Ammon's horn (tissue), 1 donor: ENCODE measurements around the gene TMEM59.
"Not testable (repeated sequence)": the region's sequence is repeated elsewhere in the genome, so short reads cannot be mapped to it uniquely, and the experiment has no call there.

Experiments
- DNase-seq: peaks from one replicate; pipeline ENCODE4 v3.0.0-alpha.2; 2016; ENCODE audit warnings: low spot score

The TMEM59 gene

DNA sequence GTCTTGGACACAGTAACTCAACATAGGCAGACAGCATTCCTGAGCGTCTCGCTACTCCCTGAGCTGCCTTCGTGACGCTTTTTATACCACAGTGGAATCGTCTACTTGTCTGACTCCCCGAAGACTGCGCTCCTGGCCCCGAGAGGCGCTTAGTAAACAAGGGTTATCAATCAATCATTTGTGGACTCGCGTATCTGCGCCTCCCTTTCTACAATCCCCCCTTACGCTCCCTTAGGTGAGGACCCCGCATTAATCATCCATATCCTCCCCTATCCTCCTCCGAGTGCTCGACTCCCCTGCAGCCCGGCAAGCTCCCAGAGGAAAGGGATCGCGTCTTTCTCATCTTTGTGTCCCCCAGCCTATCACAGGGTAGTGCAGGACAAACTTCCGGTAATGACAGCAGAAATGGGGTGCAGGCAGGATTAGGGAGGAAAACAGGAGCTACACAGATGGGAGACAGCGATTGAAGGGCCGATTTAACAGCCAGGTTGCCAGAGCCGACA is 522 bp downstream of the TMEM59 start:
- peak; percentile 70 for DNase-seq

DNA sequence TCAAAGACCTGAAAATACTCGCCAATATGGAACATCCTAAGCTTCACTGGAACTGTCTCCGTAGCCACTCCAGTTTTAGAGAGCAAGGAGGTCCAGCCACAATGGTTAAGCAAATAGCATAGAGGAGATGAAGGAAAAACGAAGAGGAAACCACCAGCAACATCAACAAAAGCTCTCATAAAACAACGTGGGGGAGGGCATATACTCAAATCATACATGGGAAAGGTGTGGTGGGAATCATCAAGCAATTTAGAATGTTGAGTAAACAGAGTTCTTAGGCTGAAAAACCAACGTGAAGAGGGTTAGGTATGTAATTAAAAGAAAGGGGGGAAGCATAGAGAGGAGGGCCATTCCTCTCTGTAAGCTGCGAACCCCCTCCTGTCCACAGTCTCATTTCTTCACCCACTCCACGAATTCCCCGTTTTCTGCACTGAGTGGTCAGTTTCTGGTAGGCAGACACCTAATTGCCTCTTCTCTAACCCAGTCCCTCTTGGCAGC is 1.0 kb downstream of the TMEM59 start:
- no peak for DNase-seq

DNA sequence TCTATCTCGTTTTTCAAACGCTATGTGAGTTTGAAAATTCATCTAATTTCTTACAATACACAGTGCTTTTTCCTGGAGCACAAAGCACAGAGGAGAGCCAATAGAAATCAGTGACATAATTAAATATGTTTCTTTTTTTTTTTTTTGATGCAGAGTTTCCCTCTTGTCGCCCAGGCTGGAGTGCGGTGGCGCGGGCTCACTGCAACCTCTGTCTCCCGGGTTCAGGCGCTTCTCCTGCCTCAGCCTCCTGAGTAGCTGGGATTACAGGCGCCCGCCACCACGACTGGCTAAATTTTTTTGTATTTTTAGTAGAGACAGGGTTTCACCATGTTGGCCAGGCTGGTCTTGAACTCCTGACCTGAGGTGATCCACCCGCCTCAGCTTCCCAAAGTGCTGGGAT is 2.6 kb downstream of the TMEM59 start:
- DNase-seq, result not testable (repeated sequence)

DNA sequence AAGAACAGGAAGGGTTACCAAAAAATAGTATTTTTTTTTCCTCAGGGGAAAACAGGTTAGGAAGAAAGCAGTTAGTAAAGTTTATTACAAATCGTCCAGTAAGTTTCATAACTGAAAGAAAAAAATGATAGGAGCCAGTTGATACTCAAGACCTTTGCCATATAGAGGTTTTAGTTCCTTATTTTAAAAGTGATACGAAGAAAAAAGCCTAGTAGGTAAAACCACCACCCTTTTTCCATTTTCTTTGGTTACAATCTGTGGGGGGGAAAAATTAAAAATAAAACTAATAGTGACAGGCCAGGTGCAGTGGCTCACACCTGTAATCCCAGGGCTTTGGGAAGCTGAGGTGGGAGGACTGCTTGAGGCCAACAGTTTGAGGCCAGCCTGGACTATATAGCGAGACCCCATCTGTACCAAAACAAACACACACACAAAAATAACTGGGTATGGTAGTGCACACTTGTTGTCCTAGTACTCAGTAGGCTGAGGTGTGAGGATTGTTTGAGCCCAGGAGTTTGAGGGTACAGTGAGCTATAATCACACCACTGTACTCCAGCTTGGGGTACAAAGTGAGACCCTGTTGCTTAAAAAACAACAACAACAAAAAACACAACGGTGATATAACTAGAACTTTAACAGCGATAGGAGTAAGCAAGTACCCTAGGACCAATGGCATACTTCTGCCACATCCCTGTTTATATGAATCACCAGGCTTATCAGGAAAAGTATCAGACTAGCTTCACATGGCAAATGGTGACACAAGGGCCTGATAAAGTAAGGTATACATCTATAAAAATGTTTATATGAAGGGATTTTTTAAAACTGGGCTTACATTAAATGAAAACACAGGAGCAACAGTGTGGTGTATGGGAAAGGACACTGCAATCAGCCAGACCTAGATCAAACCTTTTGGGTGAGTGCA is 5.4 kb downstream of the TMEM59 start:
- DNase-seq, result no peak

DNA sequence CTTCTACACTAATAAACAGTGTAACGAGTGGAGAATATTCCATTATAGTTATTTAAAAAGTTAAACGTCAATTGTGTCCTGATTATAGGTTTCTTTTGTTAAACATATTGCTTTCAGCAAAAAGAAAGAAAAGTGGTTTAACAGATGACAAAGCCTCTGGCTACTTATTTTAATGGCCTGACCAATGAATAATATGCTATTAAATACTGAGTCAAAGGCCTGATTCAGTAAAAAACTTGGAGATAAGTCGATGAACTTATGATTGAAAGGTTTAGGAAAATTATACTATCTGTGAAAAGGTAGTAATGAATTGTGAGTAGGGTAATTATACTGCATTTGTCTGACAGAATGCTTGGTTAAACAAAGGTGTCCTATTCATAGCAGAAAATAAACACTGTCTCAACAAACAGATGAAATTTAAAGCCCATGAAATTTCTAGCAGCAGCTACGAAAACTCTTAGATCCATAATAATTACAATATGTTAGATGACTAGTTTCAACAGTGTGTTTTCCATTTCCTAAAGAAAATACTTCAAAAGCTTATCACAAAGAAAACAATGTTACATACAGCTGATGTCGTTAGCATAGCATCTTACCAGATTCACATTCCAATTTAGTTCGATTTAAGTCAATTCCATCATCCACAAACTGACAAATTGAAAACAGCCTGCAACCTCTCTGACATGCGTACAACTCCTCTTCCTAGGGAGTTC is 6.2 kb downstream of the TMEM59 start:
- no peak for DNase-seq

DNA sequence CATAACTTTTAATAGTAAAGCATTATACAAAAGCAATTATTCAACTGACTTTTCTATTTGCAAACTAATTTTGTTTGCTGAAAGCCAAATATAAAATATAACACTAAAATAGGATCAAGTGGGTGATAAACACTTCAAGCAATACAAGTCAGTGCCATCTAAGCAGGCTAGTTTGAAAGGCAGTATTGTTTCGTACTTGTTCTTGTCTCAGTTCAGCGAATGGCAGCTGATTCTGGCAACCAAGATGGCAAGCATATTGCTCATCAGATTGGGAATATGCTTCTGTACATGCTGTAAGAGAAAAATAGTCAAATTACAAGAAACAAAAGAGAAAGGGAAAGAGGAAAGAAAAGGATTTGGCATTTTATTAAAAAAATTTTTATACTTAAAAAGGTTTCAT is 7.5 kb downstream of the TMEM59 start:
- peak; percentile 74 for DNase-seq

DNA sequence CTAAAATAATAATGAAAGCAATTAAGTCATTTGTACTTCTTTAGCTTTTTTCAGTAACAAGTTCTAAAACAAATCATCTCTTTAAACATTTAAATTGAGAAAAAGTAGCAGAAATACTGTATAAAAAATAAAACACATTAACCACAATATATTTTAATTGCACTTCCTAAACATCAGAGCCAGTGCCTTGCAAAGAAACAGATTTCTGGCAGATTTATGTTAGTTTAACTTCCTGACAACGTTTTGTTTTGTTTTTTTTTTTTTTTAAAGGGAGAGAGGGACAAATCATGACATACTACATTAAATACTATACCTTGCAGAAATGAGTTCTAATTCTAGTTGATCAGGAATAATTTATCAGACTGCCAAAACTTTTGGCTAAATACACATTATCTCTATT is 11.2 kb downstream of the TMEM59 start:
- no peak for DNase-seq

DNA sequence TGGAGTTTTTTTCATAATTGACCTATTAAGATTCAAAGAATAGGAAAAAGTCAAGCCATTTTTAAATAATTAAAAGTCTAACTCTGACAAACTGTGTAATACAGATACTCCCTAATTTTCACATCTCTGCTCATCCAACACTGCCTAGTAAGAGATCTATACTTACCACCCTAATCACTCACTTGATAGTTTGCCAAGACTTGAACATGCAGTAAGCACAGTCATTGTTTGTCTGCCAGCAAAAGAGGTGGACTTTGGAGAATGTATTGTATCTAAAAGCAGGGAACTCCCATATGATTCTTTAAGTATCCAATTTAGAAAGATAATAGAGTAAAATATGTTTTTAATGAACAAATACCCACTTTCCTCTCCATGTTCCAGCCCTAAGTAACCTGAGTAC is 15.5 kb downstream of the TMEM59 start:
- no peak for DNase-seq

DNA sequence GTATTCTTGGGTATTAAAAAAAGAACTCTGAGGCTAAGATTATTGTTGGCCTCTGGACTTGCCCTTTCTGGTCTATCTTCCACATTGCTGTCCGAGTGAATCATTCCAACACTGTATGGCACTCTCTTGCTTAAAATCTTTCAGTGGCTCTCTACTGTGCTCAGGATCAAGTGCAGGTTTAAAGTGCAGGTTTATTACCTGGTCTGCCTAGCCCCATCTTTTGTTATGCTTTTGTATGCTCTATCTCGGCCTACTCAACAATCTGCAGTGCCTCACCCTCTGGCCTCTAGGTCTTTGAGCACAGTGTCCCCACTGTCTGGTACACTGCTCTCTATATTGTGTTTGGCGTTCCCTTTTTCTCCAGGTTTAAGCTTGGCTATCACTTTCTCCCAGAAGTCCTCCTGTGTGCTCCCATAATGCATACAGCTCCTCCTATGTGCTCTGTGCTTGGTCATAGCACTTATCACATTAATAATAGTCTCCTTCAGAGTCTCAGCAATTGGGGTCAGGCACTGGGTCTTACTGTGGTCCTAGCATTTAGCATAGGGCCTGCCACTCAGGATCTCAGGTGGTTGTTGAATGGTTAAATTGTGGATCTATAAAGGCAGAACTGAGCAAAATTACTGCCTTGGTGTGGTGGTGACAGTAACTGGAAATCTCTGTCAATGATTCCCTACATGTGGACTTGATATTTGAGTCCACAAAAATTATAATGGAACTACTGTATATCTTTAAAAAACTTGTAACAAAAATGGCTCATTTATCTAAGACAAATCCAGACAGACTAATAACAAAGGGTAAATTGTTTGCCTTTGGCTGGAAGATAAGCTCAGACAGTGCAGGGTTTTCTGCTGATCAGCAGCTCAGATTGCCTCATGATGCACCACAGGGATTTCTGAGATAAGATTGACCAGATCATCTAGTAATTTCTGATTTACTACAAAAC is 24.4 kb downstream of the TMEM59 start:
- DNase-seq, result peak; percentile 67

DNA sequence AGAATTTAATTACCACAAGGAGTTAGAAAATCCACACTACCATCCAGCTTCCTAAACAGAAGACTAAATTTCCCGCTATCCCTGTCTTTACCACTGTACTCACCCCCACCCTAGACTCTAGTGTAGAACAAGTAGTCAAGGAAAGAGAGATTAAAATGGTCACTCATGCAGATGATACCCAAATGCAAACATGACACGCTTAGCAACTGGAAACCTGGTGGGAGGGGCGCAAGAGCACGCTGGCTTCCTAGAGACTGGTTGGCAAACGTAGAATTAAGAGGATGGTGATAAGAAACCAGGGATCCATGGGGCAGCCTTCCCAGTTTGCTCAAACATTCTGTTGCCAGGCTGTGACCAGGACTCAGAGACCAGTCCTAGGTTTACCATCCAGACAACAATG is 25.2 kb downstream of the TMEM59 start:
- no peak for DNase-seq

DNA sequence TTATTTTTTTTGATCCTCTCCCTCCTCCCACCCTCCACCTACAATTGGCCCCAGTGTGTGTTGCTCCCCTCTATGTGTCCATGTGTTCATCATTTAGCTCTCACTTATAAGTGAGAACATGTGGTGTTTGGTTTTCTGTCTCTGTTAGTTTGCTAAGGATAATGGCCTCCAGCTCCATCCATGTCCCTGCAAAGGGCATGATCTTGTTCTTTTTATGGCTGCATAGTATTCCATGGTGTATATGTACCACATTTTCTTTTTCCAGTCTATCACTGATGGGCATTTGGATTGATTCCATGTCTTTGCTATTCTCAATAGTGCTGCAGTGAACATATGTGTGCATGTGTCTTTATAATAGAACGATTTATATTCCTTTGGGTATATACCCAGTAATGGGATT is 28.2 kb downstream of the TMEM59 start:
- DNase-seq, result not testable (repeated sequence)

DNA sequence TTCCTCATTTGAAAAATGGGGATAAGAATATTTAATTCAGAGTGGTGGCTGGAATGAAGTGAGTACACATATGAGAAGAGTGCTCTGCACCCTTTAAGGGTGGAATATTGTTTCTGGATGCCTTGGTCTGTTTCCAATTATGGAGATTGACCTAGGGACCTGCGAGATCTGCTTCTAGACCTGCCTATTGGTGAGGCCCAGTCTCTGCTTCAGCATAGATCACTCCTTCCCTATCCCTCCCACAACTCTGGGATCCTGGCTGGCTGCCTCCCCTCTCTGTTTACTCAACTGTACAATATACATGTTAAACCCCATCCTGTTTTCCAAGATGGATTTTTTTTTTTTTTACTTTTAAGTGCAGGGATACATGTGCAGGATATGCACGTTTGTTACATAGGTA is 28.6 kb downstream of the TMEM59 start:
- no peak for DNase-seq

DNA sequence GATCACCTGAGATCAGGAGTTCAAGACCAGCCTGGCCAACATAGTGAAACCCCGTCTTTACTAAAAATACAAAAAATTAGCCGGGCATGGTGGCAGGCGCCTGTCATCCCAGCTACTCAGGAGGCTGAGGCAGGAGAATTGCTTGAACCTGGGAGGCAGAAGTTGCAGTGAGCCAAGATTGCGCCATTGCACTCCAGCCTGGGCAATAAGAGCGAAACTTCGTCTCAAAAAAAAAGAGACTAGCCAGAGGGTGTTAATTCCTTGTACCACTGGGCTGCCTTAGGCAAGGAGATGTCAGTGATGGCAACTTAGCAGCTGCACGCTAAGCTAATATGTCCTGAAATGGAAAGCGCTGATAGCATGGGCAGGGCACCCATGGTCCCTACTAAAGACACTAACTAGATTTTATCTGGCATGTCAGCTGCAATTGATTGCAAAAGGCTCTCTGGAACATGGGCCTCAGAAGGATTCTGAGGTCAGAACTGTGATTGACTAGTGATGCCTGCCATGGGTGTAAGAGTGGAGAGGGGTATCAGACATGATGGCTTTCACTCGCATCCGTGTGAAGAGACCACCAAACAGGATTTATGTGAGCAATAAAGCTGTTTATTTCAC is 33.3 kb downstream of the TMEM59 start:
- DNase-seq, result not testable (repeated sequence)

DNA sequence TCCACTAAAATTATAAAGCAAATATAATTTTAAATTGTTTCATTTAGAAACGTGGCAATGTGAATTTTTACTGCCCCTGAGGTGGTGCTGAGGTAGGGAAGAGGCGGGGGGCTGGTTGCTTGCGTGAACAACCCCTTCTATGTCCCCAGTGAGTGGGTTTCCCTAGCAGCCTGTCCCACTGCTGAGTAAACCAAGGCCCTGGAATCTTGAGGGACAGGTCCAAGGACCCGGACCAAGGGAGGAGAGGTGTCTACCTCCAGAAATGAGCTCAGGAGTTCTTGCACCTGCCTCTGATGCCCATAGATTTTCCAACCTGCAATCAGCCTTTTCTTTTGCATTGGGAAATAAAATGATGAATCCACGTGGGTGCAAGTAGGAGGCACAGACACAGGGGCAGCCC is 34.4 kb downstream of the TMEM59 start:
- no peak for DNase-seq

DNA sequence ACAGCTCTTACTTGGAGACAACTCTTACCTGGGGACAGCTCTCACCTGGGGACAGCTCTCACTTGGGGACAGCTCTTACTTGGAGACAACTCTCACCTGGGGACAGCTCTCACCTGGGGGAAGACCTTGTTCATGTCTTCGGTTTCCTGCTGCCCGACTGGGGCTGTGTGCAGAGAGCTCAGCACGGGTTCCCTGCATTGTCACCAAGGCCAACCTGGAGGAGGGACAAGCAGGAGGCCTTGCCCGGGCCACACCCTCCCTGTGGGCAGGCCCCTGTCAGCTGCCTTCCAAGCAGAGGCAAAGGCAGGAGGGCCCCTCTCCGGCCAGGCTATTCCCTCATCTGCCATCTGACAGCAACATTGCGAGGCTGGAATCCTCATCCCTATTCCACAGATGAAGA is 35.0 kb downstream of the TMEM59 start, which contains the start of gene LDLRAD1:
Gene LDLRAD1 (minus strand): TSS at position 208 of the 400 bp plus-strand sequence. CDS start 74 bp downstream, at position 134.
- no peak for DNase-seq

DNA sequence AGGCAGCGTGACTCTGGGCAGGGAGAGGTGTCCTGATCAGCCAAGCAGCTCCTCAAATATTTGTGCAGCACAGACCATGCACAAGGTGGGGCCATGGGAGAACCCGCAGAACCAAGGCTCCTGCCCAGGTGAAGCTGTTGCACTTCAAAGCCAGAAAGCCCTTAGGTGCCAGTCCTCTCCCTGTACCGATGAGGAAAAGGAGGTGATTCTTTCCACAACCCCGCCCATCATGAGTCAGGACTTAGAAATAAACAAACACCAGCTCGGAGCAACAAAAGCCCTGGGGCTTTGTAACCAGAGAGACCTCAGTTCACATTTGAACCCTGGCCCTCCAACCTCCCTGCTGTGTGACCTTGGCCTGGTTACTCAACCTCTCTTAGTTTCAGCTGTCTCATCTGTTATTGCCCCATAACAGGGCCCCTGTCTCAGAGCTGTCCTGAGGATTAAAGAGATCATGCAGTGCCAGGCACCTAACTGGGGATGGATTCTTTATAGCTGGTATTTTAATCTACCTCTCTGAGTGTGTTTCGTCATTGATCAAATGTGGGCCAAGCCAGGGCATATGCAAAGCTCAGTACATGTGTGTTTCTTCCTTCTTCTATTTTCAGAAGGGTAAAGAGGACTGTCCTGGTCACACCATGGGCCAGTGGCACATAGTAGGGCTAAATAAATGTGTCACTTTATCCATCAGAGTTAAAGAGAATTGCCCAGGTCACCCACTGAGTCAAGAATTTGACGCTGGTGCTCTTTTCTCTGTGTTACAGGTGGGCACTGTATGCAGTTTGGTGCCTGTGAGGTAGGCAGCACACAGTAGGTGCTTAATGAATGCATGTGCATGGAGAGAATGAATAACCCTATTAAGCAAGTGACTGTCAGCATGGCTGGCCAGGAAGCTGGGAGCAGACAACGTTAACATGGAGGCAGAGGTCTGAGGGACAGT is 36.4 kb downstream of the TMEM59 start:
- no peak for DNase-seq

DNA sequence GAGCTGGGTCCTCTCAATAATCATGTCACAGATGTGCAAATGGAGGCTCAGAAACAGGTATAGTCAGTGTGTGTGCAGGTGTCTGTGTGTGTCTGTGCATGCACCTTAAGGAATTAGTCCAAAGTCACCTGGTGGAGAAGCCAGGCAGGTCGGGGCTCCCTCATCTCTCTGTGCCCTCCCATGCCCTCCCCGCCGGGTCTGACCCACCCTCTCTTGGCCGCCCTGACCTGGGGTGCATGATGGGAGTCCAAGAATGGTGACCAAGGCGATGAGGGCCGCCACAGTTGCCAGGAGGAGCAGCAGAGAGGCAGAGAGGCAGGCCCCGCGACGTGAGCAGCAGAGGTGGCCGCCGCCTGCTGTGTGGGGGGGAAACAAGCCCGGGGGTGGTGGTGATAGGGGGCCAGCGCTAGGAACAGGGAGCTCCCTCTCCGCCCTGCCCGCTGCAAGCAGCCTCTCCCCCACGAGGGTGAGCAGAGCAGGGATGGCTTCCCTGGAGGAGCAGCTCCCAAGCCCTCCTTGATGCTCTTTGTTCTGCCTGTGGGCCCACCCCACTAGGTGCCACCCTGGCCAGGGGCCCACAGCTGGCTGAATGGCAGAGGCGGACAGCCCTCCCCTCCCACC is 38.9 kb downstream of the TMEM59 start:
- DNase-seq, result no peak

DNA sequence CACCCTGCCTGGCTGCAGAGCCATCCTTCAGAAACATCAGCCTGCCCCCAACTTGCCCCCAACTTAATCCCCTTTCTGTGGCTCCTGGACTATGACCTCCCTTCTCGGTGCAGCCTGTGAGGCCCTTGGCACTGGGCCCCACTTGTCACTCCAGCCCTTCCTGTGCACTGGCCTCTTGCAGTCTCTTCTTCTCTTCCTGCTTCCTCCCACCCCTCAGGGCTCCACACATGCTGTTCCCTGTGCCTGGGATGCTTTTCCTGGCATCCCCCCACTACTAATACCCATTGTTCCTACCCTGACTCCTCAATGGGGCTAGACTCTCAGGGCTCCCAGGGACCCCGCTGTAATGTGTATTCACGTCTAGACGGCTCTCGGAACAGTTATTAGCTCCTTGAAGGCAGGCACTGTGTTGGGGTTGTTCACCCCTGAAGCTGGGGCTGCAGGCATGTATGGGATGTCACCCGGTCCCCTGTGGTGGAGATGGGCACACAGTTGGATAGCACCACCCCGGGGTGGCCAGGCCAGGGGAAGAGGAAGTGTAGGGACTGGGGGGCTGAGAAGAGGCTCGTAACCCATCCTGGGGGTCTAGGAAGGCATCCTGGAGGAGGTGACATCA is 39.5 kb downstream of the TMEM59 start:
- no peak for DNase-seq

DNA sequence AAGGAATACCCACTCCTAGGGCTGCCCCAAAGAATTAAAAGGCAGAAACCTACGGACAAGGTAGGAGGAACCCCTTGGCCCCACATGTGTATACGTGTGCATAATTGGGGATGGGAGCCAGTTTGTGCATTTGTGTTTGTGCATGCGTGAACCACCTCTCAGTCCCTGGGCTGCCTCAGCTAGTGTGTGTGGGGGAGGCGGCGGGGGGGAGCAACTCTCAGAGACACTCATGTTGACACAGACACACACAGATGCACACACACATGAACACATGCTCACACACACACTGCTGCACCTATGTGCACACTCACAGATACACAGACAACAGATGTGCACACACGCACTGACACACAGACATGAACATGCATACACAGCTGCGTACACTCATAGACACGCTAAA is 40.1 kb downstream of the TMEM59 start:
- no peak for DNase-seq
